HG02970 (cell line): ENCODE measurements around the gene YWHAB.

Experiments
- ATAC-seq: cut with Tn5 transposase; IDR thresholded peaks from one replicate; pipeline ENCODE4 v1.9.1; 2021; ENCODE audit warnings: mild to moderate bottlenecking, moderate library complexity, moderate number of reproducible peaks; ENCODE audit not compliant: unreplicated experiment, low FRiP score

The YWHAB gene

GRCh38 chr20:44911264-44911921, 25.9 kb downstream of the YWHAB start:
- no peak for ATAC-seq

- no peak for ATAC-seq
Measured at GRCh38 chr20:44912189-44912588, 26.7 kb downstream of the YWHAB start.

GRCh38 chr20:44914924-44915323, 29.4 kb downstream of the YWHAB start:
- ATAC-seq, result no peak

- ATAC-seq, result no peak
Measured at GRCh38 chr20:44916586-44916985, 31.1 kb downstream of the YWHAB start.

DNA sequence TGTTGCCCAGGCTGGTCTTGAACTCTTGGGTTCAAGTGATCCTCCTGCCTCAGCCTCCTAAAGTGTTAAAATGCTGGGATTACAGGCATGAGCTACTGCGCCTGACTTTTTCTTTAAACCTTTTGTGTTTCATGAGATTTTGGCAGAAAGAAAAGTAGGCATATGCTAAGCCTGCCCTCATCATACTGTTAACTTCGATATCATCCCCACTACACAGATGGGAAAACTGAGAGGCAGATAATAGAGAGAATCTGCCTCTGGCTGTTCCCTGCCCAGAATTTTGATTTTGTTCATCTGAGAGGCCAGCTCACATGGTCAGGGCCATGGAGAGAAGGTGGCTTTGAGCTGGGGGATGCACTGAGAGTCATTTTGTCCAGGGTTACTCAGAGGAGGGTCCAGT, 31.9 kb downstream of the YWHAB start:
- ATAC-seq, result no peak

DNA sequence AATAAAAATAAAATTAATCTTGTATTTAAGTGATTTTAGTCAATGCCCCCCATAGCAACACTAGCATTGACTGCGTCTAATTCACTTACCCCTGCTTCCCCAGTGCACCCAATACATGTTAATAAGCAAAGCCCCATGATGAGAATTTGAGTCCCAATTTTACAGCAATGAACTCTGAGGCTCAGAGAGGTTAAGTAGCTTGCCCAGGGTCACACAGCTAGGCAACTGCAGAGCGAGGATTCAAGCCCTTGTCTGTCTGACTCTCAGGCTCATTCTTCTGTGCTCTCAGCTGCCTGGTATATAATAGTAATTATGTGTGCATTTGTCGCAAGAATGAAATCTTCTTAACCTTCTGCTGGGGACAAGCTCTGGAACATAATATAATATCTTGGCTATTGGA, 32.8 kb downstream of the YWHAB start:
- no peak for ATAC-seq

DNA sequence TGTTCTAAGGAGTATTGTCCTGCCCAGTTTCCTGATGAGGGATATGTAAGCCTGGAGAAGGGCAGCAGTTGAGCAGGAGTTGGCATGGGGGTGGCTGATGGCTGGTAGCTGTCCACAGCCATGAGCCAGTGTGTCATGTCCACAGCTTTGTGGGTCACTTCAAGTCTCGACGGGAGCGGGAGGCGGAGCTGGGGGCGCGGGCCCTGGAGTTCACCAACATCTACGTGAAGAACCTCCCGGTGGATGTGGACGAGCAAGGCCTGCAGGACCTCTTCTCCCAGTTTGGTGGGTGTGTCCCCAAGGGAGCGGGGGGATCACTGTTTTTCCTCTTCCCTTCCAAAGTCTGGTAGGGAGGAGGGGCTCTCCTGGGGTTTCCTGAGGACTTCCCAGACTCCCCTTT, 33.3 kb downstream of the YWHAB start:
- no peak for ATAC-seq

GRCh38 chr20:44921447-44921846, 35.9 kb downstream of the YWHAB start:
- no peak for ATAC-seq

- no peak for ATAC-seq
Measured at GRCh38 chr20:44924541-44924940, 39.0 kb downstream of the YWHAB start.

GRCh38 chr20:44928595-44928994, 43.1 kb downstream of the YWHAB start:
- ATAC-seq, result no peak

GRCh38 chr20:44930517-44931168, 45.1 kb downstream of the YWHAB start:
- ATAC-seq, result no peak

GRCh38 chr20:44931911-44932310, 46.4 kb downstream of the YWHAB start:
- no peak for ATAC-seq

- no peak for ATAC-seq
Measured at GRCh38 chr20:44932916-44933315, 47.4 kb downstream of the YWHAB start.

DNA sequence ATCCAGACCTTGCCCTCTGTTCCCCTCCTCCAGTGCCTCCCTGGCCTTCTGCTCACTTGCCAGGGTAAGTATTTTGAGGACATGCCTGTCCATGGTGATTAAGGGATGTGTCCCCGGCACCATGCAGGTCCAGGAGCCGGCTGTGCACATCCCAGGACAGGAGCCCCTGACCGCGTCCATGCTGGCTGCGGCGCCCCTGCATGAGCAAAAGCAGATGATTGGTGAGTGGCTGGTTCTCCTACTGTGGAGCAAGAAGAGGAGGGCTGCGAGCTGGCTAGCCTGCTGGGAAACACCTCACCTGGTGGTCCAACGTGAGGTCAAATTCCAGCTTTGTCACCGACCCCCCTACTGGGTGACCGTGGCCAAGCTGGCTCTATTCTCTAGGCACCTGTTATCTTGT, 51.0 kb downstream of the YWHAB start:
- ATAC-seq, result no peak

GRCh38 chr20:44938637-44939036, 53.1 kb downstream of the YWHAB start:
- no peak for ATAC-seq

DNA sequence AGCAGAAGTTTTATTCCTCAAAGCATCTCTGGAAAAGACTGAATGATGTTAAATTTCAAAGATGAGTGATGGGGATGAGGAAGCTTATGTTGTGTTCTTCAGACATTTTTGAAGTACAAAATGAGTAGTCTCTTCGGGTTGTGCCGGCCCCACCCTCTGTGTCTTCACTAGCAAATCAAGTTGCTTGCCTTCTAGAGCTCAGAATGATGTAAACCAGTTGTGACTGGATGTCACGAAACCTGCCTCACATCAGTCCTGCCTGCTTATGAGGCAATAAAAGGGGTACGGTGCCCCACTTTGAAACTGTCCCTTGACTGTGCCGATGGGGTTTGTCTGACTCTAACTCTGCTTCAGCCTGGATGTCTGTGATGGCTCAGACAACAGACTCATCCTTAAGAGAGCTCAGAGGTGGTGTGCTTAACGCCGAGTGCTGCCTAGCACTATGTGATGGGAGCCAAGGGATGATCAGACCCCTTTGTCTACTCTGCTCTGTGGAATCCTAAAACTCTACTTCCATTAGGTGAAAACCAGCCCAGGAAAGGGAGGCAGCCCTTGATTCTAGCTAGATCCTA, 55.7 kb downstream of the YWHAB start:
- no peak for ATAC-seq

- no peak for ATAC-seq
Measured at GRCh38 chr20:44942264-44942973, 56.9 kb downstream of the YWHAB start.

DNA sequence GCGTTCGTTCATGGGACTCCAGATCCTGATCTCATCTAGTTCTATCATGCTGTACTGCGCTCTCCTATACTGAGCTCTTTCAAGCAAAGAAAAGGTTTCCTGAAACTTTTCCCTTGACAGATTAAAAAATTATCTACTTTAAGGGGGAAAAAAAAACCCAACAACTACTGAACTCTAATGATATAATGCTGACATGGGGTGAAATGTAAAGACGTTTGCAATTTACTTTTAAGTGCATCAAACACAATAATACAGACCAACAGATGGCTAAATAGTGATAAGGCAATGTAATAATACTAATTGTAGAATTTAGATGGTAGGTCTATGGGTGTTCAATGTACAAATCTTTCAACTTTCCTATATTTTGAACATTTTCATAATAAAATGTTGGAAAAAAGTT, 58.3 kb downstream of the YWHAB start:
- ATAC-seq, result no peak

DNA sequence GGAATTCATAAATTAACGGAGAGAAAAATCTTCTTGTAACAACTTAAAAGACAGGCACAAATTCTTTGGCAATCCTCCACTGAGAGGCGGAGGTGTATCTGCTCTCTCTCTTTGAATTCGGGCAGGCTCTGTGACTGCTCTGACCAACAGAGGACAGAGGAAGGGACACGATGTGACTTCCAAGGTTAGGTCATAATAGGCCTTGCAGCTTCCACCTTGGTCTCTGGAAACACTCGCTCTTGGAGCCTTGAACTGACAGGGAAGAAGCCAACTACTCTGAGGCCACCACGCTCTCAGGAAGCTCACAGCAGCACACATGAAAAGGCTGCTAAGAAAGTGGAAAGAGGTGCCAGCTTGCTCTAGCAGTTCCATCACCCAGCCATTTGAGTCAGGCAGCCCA, 59.8 kb downstream of the YWHAB start:
- no peak for ATAC-seq

- ATAC-seq, result no peak
Measured at GRCh38 chr20:44946271-44946852, 60.9 kb downstream of the YWHAB start.

DNA sequence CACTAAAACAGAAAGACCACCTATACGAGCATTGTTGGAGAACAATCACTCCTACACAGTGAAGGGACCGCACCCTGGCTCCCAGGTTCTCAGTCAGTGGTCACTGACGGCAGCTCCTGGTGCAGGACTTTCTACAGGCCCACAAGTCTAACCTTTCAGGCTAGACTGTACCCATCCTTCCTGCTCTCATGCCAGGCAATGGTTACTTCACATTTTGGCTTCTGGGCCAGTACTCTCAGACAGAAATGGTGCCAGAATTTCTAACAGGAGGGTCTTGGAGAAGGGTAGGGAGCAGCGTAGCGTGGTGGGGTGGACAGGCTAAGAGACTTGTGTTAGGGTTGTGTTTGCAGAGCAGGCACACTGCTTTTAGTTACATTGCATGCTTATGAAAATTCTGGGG, 62.6 kb downstream of the YWHAB start:
- ATAC-seq, result no peak
